Tibial artery (tissue), 4 donors: ENCODE results near the gene PALD1.
A peak's percentile ranks its signal among the peaks of the same experiment; 100 is the strongest.

Experiments used
- DNase-seq, 2 donors: peaks; one replicate each; pipeline ENCODE4 v3.0.0-alpha.2; 2019
- H3K27ac ChIP-seq, 2 donors: fragments of 200-600 bp; sonication (generic) in 1 of 2; 1 replicate in 1 of 2; 2 replicates in 1 of 2; pipeline ENCODE4 v1.5.1; 2018 to 2019; ENCODE audit warnings: mild to moderate bottlenecking in 1 of 2
- H3K27me3 ChIP-seq, 2 donors: fragments of 200-600 bp; sonication (generic) in 1 of 2; one replicate each; pipeline versions ENCODE4 v1.5.1 to v1.6.0; 2016 to 2019
- H3K36me3 ChIP-seq, 3 donors: fragments of 200-600 bp; sonication (generic) in 2 of 3; one replicate each; pipeline ENCODE4 v1.5.1; 2016 to 2019; ENCODE audit warnings: mild to moderate bottlenecking in 2 of 3
- H3K4me1 ChIP-seq, 4 donors: fragments of 200-600 bp; sonication (generic) in 2 of 4; 1 replicate in 3 of 4; 2 replicates in 1 of 4; pipeline ENCODE4 v1.5.1; 2016 to 2019
- H3K4me3 ChIP-seq, 2 donors: fragments of 200-600 bp; sonication (generic) in 1 of 2; 1 replicate in 1 of 2; 2 replicates in 1 of 2; pipeline ENCODE4 v1.5.1; 2018 to 2019; ENCODE audit warnings: mild to moderate bottlenecking in 2 of 2
- H3K9me3 ChIP-seq, 3 donors: fragments of 200-600 bp; sonication (generic) in 1 of 3; one replicate each; pipeline ENCODE4 v1.5.1; 2016 to 2019
- intact Hi-C: fragments of 100-400 bp; cut with DNase I; formaldehyde crosslinking; loops from one replicate; pipeline ENCODE4 v1.15.0; 2023; ENCODE audit warnings: low total_unique reads
- TF ChIP-seq, protein P1 (sequence below), 2 experiments: fragments of 200-600 bp in 1 of 2; fragments of 450-650 bp in 1 of 2; IDR thresholded peaks; one replicate each; pipeline ENCODE4 v1.5.1; 2017 to 2019; ENCODE audit warnings: antibody characterized with exemption in 2 of 2, mild to moderate bottlenecking in 1 of 2, moderate library complexity in 1 of 2

The PALD1 gene

DNA sequence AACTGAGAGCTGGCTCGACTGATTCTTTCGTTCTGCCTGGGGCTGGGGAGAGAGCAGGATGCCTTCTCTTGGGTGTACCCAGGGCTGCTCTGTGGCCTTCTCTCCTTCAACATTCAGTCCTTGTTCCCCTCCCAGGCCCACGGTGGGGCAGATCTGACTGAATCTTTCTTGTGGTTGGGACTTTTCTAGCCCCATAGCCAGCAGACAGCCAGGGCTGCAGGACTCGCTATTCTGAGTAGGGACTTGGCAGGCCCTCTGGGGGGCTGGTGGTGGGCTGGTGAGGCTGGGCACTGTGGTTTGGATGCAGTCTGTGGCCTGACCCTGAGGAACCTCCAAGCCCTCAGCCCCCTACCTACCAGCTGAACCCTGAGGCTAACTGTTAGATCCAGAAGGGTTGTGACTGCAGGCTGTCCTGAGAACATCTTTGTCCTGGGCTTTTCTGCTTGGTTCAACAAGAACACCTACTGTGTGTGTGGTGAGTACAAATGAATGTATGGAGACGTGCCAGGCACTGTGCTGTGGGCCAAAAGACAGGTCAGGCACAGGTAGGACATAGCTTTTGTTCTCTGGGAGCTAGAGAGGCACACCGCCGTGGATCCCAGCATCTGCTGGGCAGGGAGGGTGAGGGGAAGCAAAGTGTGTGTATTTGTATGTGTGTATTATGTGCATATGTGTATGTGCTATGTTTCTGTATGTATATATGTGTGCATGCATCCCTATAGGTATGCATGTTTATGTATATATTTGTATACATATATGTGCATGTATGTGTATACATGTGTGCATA, 2.1 kb upstream of the PALD1 start:
- no peaks in the 10 kb centered on the region for H3K27me3 ChIP-seq
- H3K4me1 ChIP-seq = peaks cover 0 to 34% (median 28%) of the 10 kb centered on the region in 4 donors
- H3K36me3 ChIP-seq = no peaks in the 10 kb centered on the region
- H3K4me3 ChIP-seq = no peak overlapping the region
- intact Hi-C loops = no loop called here
- no peaks in the 10 kb centered on the region for H3K9me3 ChIP-seq
- TF ChIP-seq, protein P1, sequence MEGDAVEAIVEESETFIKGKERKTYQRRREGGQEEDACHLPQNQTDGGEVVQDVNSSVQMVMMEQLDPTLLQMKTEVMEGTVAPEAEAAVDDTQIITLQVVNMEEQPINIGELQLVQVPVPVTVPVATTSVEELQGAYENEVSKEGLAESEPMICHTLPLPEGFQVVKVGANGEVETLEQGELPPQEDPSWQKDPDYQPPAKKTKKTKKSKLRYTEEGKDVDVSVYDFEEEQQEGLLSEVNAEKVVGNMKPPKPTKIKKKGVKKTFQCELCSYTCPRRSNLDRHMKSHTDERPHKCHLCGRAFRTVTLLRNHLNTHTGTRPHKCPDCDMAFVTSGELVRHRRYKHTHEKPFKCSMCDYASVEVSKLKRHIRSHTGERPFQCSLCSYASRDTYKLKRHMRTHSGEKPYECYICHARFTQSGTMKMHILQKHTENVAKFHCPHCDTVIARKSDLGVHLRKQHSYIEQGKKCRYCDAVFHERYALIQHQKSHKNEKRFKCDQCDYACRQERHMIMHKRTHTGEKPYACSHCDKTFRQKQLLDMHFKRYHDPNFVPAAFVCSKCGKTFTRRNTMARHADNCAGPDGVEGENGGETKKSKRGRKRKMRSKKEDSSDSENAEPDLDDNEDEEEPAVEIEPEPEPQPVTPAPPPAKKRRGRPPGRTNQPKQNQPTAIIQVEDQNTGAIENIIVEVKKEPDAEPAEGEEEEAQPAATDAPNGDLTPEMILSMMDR (IDR thresholded peaks at IDR 0.05) = no peak
- DNase-seq = no peak
- H3K27ac ChIP-seq = no peak overlapping the region

DNA sequence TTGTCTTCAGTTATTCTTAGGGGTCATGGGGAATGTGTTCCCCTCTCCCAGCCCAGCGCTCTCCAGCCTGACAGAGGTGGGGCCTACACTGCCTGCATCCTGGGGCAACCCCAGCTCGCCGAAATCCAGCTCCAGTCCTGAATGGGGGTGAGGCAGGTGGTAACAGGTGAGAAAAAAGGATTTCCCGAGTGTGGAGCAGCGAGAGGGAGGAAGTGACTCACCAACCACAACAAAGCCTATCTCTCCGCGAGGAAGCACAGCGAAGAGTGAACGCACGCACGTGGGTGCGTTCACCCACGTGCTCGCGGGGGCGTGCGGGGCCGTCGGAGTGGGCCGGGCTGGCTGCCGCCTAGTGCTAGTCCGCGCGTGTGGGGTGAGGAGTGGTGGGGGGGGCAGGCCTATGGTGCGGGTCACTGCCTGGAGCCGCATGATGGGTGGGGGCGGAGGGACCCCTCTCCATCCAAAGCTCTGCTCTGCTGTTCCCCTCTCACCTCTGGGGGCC, 855 bp upstream of the PALD1 start:
- no peaks in the 10 kb centered on the region for H3K9me3 ChIP-seq
- H3K27ac ChIP-seq = peak overlapping the region; percentile 75 to 76
- H3K4me3 ChIP-seq = peak overlapping the region; percentile 55 to 76
- intact Hi-C loops = no loop called here
- TF ChIP-seq, protein P1 (IDR thresholded peaks at IDR 0.05) = no peak
- peaks cover 2 to 47% (median 40%) of the 10 kb centered on the region in 4 donors for H3K4me1 ChIP-seq
- DNase-seq = no peak
- no peaks in the 10 kb centered on the region for H3K36me3 ChIP-seq
- no peaks in the 10 kb centered on the region for H3K27me3 ChIP-seq

DNA sequence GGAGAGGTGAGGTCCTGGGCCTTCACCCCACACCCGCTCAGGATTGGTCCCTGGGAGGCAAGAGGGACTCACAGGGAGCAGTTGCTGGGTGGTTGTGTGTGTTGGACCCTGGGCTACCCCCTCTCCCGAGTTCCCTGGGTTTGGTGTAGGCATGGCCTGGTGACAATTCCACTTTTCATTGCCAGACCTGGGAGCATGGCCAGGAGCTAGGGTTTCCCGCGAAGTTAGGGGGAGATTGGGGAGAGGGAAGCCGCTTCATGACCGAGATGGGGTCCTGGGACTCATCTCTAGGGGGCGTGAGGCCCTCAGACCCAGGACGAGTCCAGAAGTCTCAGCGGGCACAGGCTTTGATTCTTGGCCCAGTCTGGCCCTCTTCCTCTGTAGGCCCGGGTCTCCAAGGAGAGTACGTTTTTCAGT, 606 bp downstream of the PALD1 start:
- TF ChIP-seq, protein P1 (IDR thresholded peaks at IDR 0.05) = no peak
- intact Hi-C loops = no loop called here
- Histone ChIP-seq H3K36me3 (no peaks in the 10 kb centered on the region), H3K4me1 (peaks cover 4 to 61% (median 54%) of the 10 kb centered on the region in 4 donors), H3K27ac (peak overlapping the region; percentile 75 to 76), H3K27me3 (no peaks in the 10 kb centered on the region), H3K4me3 (peak overlapping the region; percentile 55 to 76), H3K9me3 (no peaks in the 10 kb centered on the region)
- no peak for DNase-seq

DNA sequence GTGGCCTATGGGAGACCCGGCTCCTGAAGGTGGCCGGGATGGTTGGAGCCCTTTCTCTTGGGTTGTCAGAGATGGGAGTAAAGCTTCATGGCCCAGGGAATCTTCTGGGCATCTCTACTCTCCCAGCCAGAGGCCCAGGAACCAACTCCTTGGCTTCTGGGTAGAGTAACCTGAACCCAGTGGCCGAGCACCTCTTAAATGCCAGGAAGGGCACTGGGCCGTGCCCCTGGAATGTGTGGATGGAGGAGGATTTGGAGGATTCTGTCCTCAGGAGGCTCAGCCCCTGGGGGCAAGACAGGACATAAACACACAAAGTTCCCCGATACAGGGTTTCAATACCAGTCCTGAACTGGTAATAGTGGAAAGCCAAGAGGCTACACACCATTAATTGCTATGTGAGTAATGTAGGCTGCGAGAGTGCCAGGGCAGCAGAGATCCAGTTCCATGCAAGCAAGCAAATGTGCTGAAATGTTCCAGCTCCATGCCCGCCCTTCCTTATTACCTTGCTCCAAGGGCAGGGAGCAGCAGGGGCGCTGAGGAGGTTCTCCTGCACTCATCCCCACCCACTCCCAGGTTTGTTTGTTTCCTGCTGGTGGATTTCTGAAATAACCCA, 1.2 kb downstream of the PALD1 start:
- peaks cover 4 to 64% (median 55%) of the 10 kb centered on the region in 4 donors for H3K4me1 ChIP-seq
- TF ChIP-seq, protein P1 (IDR thresholded peaks at IDR 0.05) = no peak
- H3K27ac ChIP-seq = peak overlapping the region; percentile 75 to 76
- no peaks in the 10 kb centered on the region for H3K9me3 ChIP-seq
- H3K4me3 ChIP-seq = peak overlapping the region; percentile 55 to 76
- H3K36me3 ChIP-seq = no peaks in the 10 kb centered on the region
- intact Hi-C loops = no loop called here
- DNase-seq = no peak
- no peaks in the 10 kb centered on the region for H3K27me3 ChIP-seq

DNA sequence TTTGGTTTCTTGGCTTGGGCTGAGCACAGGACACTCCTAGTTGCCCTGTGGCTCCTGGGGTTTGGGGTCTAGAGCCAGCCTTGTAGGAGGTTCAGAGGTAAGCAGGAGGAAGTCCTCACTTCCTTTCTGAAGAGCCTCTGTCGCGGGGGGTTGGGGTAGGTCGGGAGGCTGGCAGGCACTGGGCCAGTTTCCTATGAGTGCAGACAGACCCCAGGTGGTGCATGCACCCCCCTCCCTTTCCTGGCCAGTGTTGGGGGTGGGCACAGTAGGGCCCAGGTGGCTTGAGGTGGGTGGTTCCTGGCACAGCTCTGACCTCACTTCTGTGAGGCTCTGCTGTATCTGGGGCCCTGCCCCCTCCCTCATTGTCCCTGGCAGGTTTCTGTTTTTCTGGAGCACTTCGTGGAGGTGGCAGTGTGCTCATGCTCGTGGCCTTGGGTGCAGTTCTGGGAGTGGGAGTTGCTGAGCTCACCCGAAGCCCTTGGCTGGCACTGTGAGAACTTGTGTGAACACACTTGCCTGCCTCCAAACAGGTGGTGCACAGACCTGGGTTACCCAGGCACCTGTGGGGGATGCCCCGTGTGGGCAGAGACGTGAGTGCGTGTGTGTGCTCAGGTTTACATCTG, 1.8 kb downstream of the PALD1 start:
- H3K4me1 ChIP-seq = peaks cover 4 to 64% (median 55%) of the 10 kb centered on the region in 4 donors
- TF ChIP-seq, protein P1 (IDR thresholded peaks at IDR 0.05) = no peak
- intact Hi-C loops = no loop called here
- H3K27ac ChIP-seq = peak overlapping the region; percentile 10 to 76
- DNase-seq = no peak
- no peaks in the 10 kb centered on the region for H3K9me3 ChIP-seq
- no peaks in the 10 kb centered on the region for H3K27me3 ChIP-seq
- peak overlapping the region; percentile 12 to 76 for H3K4me3 ChIP-seq
- no peaks in the 10 kb centered on the region for H3K36me3 ChIP-seq
